HG03097 (cell line): ENCODE results near the gene SEPTIN12.

ENCODE experiments used
- ATAC-seq: cut with Tn5 transposase; IDR thresholded peaks from one replicate; pipeline ENCODE4 v1.9.1; 2021; ENCODE audit not compliant: unreplicated experiment, low FRiP score

SEPTIN12 gene, protein sequence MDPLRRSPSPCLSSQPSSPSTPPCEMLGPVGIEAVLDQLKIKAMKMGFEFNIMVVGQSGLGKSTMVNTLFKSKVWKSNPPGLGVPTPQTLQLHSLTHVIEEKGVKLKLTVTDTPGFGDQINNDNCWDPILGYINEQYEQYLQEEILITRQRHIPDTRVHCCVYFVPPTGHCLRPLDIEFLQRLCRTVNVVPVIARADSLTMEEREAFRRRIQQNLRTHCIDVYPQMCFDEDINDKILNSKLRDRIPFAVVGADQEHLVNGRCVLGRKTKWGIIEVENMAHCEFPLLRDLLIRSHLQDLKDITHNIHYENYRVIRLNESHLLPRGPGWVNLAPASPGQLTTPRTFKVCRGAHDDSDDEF

DNA sequence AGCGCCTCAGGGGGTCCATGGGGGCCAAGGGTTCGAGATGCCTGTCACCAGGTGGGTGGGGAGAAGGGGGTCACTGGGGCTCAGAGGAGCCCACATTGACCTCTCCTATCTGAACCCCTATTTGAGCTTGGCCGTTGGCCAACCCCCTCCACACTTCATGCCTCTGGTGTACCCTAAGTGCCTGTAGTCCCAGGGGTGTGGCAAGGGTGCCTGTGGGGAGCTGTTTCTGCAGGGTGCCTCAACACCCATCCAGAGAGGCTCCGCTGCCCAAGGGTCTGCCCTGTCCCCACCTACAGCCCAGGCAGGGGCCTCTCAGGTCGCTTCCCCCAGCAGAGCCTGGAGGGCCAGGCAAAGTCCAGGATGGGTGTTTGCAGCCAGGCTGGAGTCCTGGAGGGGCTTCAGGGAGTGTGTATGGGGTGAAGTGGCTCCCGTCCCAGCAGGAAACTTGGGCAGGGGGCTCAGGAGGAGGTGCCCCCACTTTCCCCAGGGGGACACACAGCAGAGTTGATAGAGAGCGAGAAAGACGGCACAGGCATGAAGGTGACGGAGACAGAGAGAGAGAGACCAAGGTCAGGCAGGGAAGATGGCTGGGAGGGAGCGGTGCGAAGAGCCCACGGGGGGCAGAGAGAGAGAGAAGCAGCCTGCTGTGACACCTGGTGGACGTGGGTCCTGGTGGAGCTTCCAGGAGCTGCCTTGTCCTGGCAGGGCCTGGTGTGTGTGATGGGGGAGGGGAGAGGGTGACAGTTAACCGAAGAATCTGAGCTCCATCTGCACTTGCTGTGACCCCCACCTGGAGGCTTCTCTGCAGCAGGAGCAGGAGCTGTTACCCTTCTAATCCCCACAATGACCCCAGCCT, at the start of gene SEPTIN12:
Gene SEPTIN12, minus strand, starts transcription at position 719 of the 856 bp plus-strand sequence. Its CDS starts 700 bp downstream, at position 19.
- no peak for ATAC-seq

- ATAC-seq, result no peak
These were observed 48.6 kb upstream of the SEPTIN12 start for GRCh38 chr16:4836727-4837126.

DNA sequence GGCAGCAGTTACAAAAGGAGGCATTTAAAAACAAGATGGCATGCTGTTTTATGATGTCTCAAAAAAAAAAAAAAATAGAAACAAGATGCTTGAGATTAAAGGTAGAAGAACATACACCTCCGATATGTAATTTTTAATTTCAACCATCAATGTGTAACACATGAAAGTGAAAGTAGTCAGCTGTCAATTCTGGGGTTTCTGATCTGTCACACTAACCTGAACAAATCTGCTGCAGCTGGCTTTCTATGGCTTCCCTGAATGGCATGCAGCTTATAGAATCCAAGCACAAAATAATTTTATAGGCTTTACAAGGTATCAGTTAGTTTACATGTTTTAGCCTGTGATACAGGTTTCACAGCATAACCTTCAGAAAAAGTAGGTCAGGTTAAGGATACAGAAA, 45.4 kb upstream of the SEPTIN12 start:
- no peak for ATAC-seq

DNA sequence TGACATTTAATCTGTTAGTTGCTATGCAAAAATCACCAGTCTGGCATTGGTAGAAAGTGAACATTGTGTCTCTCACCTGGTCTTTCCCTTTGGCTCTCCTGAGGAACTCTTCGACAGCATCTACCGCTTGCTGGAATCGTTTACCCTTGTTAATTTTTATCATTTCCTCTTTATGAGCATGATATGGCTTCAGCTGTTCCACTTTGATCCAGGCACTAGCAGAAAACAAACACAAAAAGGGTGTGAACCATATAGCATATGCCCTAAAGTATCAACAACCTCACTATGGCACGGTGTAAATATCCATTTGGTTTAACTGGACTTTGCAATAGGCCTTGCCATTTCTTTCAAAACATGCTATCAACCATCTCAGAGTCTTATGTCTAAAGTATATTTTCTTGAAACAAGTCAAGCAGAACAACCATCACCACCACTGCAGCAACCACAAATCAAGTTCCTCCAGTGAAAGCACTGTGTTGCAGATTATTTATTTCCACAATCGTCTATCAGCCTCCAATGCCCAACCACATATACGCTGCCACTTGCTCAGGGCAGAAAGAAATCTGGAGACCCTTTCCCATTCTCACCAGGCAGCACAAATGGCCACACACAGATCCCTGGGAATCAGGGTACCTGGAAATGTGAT, 44.7 kb upstream of the SEPTIN12 start:
- ATAC-seq, result no peak

DNA sequence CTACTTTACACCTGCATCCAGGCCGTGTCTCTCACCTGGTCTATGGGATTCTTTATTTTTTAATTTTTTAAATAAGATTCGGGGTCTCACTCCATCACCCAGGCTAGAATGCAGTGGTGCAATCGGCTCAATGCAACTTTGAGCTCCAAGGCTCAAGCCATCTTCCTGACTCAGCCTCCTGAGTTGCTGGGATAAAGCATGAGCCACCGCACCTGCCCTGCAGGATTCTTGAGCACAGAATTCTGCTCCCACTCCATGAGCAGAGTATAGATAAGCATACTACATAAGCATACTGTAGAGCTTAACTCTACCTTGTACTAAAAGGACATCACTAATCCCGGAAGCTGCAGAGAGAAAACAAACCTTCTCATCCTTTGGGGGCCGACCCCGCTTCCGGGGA, 43.5 kb upstream of the SEPTIN12 start:
- ATAC-seq, result no peak

DNA sequence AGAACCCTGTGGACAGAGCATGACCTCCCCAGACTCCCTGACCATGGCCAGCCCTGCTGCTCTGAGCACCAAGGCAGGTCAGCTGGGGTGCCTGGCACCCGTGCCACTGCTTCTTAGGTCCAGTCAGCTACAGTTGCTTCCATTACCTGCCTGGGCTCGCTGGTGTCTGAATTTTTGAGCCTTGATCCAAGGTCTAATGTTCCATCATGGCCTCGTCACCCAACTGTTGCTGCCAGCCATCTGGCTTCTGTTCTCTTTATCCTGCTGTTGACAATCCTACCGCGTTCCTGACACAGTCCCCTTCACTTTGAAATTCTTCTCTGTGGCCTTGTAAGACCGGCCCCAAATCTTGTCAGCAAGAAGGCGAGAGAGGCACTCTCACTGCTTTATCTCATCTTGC, 42.3 kb upstream of the SEPTIN12 start:
- ATAC-seq, result no peak

DNA sequence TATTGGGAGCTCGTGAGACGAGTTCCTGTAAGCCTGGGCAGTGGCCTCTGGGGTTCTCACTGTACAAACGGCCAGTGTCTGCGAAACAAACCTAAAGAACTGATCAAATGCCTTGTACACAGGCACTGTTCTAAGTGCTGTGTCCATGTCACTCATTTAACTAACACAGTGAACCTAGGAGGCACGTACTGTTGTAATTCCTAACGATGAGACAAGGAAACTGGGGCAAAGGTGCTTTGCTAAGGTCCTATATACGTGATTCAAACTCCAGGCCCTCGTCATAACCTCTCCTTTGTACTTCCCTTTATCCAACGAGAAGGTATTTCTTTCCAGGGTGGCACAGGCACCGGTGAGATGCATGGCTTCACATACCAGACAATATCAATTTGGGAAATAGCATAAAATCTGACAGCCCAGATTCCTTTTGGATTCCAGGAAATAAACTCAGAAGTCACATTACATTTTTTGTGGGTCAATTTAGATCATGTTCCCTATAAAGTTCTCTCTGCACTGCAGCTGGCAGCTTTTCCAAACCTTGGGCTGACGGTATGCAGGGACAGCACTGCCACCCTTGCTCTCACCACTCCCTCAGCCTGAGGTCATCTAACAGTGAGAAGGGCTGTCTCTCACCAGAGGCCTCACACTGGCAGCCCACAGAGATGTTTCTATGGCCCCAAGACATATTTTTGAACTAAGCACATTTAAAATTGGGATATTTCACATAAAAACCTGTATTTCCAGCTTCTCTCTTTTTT, 40.6 kb upstream of the SEPTIN12 start:
- no peak for ATAC-seq

- no peak for ATAC-seq
These were observed 38.8 kb upstream of the SEPTIN12 start for GRCh38 chr16:4826980-4827379.

DNA sequence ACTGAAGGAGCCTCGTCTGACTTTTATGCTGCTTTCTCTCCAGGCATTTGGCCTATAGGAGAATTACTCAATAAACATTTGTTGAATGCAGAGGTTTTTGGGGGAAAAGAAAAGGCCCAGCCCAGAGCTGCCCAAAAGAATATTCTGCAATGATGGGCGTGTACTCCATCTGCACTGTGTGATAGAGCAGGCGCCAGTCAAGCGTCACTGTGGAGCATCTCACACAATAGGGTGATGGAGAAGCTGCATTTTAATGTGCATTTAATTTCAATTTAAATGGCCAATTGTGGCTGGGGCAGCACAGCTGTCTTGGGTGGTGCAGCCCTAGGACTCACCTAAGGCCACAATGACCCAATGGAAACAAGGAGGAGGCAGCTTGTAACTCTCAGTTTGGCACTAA, 38.4 kb upstream of the SEPTIN12 start:
- no peak for ATAC-seq

DNA sequence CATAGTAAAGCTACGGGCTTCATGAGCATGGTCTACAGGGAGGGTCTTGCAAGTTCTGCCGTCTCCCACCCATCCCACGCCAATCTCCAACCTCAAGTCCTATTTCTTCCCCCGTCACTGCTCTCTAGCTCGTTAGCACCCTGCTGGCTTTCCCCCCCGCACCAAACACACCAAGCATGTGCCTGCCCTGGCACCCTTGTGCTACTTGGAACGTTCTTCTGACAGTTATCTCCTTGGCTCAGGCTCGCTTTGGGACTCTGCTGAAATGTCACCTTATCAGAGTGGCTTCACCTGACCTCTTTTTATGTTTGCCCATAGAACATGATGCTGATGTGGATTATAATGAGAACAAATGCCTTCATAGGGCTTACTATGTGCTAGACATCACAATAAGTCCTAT, 37.1 kb upstream of the SEPTIN12 start:
- no peak for ATAC-seq

GRCh38 chr16:4820652-4821051, 32.5 kb upstream of the SEPTIN12 start:
- no peak for ATAC-seq

DNA sequence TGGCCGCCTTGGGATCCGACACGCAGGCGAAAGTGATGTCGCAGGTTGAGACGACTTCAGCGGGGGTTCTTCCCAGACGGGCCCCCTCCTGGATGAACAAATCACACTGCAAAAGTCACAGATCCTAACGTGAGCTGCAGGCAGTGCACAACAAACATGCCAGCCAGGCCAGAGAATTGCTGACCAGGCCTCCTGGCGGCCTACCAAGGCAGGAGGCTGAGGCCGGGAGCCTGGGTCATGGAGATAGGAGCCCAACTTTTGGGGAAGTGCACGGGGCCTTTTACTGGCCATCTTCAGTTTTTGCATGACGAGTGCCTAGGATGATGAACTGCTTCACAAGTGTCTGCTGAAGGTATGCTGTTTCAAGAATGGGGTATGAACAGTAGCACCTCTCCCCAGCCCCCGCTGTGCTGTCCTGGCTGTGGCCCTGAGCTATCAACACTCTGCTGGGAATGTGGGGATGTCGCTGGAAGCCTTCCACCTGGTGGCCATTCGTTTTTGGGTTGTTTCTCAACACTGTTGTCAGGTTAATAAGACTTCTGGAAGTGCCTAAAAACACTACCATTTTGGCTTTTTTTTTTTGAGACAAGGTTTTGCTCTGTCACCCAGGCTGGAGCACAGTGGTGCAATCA, 26.5 kb upstream of the SEPTIN12 start:
- ATAC-seq, result no peak

DNA sequence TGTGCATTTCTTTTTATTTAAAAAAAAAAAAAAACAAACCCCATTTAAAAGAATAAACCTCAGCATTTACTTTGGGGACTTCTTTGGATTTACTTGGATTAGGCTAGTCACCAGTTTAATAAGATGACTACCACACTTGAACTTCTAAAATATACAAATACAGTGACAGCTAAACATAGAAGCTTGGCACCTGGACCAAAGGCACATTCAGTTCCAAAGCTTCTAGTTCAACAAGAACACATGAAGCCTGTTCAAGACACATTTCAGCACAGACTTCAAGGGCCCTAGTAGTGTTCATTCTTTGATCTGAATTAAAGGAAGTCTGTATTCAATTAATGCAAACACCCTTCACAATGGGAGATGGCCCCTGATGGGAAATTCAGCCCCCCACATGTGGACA, 25.9 kb upstream of the SEPTIN12 start:
- ATAC-seq, result no peak

DNA sequence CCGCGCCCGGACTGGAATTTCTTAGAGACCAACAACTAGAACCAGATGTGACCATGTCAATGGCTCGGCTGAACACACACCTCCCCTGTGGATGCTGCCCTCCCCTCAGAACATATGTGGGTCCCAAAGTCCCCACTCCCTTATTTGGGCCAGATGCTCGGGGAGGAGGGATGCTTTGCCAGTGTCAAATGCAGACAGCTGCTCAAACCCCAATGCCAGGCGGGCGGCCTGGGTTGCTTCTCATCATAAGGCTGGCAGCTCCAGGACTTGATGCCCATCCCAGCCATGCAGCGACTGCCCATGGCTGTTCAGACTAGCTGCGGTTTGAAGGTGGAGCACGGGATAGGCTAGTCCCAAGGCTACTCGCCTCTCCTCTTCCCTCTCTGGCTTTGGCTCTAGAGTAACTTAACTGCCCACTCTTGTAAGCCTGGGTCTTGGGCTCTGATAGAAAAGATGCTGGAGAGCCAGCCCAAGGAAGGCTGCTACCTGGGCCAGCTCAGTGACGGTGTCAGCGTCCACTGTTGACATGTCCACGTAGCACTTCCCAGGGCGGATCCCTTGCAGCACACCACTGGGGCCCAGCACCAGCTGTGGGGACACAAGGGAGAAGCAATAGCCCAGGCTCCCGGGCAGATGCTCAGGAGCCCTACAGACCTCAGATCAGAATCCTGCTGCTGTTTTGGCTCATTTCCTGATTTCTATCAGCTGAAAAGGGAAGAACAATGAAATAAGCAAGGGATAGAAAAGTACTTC, 25.3 kb upstream of the SEPTIN12 start:
- no peak for ATAC-seq

GRCh38 chr16:4811773-4812172, 23.6 kb upstream of the SEPTIN12 start:
- no peak for ATAC-seq

DNA sequence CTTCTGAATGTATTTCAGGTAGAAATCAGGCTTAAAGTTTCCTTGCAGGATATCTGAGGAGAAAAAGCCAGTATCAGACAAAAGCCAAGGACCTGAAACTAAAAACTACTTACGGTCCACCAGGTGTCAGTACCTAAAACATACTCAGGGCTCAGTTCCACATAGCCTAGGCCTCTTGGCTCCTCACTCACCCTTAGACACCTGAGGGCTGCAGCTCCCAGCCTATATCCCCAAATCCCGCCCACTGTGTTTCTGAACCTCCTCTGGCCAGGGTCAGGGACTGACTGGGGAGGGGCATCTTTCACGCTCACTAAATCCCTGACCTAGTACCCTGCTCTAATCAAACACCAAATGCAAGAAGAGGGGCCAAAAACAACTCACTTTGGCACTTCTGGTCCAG, 23.1 kb upstream of the SEPTIN12 start:
- ATAC-seq, result no peak

DNA sequence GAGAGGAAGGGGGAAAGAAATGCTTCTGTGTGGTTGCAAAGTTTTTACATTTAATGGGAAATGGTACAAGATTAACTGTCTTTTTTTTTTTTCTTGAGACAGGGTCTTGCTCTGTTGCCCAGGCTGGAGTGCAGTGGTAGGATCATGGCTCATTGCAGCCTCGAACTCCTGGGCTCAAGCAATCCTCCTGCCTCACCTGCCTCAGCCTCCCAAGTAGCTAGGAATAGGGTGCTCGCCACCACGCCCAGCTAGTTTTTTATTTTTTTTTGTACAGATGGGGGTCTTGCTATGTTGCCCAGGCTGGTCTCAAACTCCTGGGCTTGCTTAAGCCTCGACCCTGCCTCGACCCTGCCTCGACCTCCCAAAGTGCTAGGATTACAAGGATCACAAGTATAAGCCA, 18.1 kb upstream of the SEPTIN12 start:
- ATAC-seq, result no peak

DNA sequence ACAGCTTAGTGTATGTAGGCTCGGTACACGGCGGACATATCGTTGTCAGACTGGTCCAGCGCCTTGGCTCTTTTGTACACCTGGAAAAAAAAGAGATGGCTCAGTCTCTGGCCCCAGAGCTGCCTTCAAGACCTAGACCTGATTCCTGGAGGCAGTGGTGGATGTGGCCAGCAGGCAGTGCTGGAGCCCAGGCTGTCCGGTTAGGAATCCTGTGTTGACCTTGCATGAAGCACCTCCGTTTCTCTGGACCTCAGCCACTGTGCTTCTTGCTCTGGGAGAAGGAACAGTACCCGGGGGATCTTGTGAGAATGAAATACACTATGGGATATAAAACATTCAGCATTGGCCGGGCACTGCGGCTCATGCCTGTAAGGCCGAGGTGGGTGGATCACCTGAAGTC, 17.1 kb upstream of the SEPTIN12 start:
- no peak for ATAC-seq

DNA sequence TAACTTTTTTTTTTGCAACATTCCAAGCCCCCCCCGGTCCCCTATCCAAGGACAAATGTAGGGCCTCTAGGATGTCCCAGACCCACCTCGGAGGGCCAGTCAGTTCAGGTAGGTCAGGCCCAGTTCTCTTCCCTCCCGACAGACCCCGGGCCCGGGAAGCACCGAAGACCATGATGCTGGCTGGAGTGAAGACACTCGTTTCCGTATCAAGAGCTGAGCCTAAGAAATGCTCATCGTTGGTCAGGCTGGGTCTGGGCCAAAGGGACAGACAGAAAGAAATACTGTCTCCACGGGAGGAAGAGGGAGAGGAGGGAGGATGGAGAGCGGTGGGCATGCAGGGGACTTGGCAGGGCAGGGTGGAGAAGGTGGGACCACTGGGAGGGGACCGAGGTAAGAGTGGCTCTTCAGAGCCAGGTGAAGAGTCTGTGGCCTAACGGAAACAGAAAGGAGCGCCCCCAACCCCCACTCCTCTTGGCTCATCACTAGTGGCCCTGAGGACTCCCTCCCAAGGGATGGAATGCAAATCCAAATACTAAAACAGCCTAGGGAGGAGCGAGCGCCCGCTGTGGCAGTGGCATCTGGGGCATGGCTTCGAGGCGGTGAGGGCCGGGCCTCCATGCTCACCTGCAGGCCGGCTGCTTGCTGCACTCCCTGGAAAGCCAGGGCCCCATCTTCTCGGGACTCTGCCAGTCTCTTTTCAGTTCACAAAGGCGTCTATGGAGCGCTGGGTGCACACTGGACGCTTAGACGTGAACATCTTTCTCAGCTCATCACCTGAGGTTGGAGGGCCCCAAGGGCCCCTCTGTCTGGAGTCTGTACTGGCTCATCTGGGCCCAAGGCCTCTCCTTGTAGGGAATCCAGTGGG, 16.0 kb upstream of the SEPTIN12 start:
- ATAC-seq, result no peak
